ENCODE measurements around the gene DDX5.
"Not testable (repeated sequence)": the region's sequence is repeated elsewhere in the genome, so short reads cannot be mapped to it uniquely, and the experiment has no call there.

The DDX5 gene

GRCh38 chr17:64495300-64495699 lies 10.8 kb downstream of the DDX5 start:
- DNase-seq (ENCODE audit: insufficient read length, low spot score); FAIRE-seq: not testable (repeated sequence)

- FAIRE-seq (no peak), DNase-seq (ENCODE audit: insufficient read length, low spot score) (no peak)
Observed at GRCh38 chr17:64494121-64494520, 12.0 kb downstream of the DDX5 start.

DNA sequence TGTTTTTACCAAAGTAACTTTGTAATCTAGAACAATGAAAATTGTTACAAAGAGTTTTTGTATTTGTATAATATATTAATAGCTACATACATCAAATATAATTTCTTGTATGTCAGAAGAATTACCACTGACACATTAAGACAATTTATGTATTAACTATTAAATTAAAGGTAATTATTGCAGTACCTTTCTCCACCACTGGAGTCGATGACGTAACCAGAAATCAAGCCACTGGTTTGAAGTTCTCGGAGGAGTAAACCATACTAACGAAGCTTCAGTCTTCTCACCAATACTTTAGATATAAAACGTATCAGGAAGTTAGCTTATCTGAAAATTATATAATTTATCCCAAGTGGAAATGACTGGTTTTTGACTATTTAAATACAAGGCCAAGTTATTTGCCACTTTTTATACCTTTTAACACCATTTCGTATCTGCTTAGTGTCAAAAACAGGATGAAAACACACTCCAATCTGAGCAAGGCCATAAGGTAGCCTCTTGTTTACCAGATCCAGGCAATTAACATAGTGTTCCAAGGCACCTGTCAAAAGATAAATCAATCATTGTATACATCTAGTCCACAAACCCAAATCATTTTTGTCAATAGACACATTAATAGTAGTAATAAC lies 13.5 kb downstream of the DDX5 start:
- no peak for FAIRE-seq
- no peak for DNase-seq (ENCODE audit: insufficient read length, low spot score)

DNA sequence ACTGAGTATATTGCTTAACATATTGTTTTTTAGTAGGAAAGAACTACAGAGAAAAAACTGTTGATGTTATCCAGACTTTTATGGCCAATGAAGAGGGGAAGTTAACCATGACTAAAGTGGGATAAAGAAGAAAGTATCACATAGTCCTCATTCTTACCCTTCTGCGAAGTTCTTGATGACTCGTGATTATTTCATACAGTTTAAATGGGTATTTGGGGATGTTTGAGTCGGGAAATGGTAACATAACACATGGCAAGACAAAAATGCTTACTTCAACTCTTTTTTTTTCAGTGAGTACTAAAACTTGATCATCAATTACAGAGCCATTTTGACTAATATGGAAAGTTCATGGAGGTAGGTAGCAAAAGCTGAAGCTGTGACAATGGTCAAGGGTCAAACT lies 14.1 kb downstream of the DDX5 start:
- DNase-seq (ENCODE audit: insufficient read length, low spot score) = no peak
- no peak for FAIRE-seq

- FAIRE-seq = no peak
- DNase-seq (ENCODE audit: insufficient read length, low spot score) = no peak
Observed at GRCh38 chr17:64491034-64491860, 14.8 kb downstream of the DDX5 start.

DNA sequence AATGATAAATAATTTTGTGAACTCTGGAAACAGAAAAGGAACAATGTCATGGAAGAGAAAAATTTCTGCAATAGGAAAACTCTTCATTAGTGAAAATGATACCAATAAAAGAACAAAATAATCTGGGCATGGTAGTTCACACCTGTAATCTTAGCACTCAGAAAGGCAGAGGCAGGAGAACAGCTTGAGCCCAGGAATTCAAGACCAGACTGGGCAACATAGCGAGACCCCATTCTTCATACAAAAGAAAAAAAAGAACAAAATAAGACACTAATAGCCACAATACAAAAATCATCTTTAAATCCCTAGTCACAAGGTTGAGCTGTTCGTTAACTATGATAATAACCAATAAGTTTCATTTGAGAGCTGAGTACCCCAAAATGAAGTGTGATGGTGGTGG lies 17.8 kb downstream of the DDX5 start:
- no peak for FAIRE-seq
- no peak for DNase-seq (ENCODE audit: insufficient read length, low spot score)

- DNase-seq (ENCODE audit: insufficient read length, low spot score) (no peak), FAIRE-seq (no peak)
Observed at GRCh38 chr17:64484380-64484779, 21.7 kb downstream of the DDX5 start.

DNA sequence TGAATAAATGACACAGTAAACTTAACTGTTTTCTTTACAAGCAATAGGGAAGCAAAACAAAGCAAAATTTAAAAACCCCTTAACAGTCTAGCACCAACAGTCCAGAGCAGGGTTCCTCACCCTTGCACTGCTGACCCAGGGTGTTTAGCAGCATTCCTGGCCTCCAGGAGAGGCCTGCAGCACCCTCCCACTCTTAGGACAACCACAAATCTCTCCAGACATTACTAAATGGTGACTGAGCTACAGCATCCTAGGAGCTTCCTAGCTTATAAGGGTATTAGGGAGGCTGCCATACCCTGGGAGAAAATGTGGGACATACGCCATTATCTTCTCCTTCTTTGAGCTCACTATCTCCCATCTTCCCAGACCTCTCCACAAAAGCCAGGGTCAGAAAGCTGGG lies 25.1 kb downstream of the DDX5 start:
- DNase-seq (ENCODE audit: insufficient read length, low spot score) (no peak), FAIRE-seq (no peak)

DNA sequence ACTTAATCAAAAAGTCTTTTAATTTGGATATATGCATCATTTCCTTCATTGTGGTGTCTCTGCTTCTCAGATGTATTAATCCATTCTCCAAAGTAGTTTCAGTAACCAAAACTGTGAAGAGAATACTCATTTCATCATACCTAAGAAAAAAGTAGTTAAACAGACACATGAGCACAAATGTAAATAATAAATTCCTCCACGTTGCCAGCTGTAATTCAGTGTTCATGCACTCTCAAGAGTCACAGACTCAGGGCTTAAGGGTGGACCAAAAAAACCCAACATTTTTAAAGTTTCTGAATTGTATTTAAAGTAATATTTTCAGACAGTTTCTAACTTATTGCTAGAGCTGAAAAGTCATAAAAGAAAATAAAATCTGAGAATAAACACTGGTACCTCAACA lies 28.2 kb downstream of the DDX5 start:
- DNase-seq (ENCODE audit: insufficient read length, low spot score) (no peak), FAIRE-seq (no peak)

- no peak for DNase-seq (ENCODE audit: insufficient read length, low spot score)
- no peak for FAIRE-seq
Observed at GRCh38 chr17:64472564-64472963, 33.5 kb downstream of the DDX5 start.

- FAIRE-seq = no peak
- DNase-seq (ENCODE audit: insufficient read length, low spot score) = no peak
Observed at GRCh38 chr17:64471440-64471839, 34.6 kb downstream of the DDX5 start.

DNA sequence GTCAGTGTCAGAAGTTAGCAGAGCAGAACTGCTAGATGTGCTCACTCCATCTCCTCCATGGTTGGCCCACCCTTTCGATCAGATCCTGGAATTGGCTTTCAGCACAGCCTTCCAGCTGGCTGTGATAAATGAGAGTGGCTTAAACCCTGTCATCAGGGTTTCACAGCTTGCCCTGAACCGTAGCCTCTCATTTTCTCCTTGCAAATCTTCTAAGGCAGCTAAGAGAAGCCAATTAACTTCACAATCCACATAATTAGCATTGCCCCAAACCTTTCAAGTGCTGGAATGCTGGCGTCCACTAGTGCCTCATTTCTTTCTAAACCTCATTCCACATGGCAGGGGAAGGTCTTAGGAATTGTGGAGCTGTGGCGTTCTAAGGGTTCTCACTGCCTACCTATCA lies 35.5 kb downstream of the DDX5 start:
- DNase-seq (ENCODE audit: insufficient read length, low spot score) = no peak
- no peak for FAIRE-seq

DNA sequence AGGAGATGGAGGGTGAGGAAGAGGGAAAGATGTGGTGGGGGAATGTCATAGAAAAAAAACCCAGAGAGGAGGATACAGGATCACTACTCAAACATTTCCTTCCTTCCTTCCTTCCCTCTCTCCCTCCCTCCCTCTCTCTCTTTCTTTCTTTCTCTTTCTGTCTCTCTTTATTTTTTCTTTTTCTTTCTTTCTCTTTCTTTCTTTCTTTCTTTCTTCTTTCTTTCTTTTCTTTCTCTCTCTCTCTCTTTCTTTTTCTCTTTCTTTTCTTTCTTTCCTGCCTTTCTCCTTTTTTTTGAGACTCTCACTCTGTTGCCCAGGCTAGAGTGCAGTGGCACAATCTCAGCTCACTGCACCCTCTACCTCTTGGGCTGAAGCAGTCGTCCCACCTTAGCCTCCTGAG lies 39.3 kb downstream of the DDX5 start:
- not testable (repeated sequence) for DNase-seq (ENCODE audit: insufficient read length, low spot score); FAIRE-seq

GRCh38 chr17:64466019-64466735 lies 39.9 kb downstream of the DDX5 start:
- no peak for DNase-seq (ENCODE audit: insufficient read length, low spot score)

DNA sequence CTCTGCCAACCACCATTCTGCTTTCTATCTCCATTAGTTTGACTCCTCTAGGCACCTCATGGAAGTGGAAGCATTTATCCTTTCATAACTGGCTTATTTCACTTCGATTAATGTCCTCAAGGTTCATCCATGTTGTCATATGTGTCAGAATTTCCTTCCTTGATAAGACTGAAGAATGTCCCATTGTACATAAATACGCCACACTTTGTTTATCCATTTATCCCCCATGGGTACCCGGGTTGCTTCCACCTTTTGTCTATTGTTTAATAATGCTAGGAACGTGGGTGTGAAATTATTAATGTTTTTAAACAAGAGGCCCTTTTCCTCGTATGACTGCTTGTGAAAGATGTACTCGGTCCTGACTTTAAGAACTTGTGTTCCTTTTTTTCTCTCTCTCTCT lies 44.3 kb downstream of the DDX5 start:
- no peak for DNase-seq (ENCODE audit: insufficient read length, low spot score)
- no peak for FAIRE-seq

More at GRCh38 chr17:64466019-64466735, 39.9 kb downstream of the DDX5 start:
- no peak for FAIRE-seq

DNA sequence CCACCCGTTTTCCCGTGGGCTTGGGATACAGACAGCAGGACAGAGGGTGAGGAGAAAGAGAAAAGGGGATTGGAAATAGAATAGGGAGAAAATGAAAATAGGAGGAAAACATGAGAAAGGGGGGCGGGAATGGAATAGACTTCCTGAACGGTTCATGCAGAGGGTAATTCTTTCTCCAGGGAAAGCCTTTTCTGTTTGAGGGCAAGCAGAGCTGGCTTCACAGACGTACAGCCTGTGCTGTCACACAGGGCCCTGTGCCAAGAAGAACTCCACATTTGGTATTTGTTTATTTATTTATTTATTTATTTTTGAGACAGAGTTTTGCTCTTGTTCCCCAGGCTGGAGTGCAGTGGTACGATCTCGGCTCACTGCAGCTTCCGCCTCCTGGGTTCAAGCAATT lies 45.1 kb downstream of the DDX5 start:
- DNase-seq (ENCODE audit: insufficient read length, low spot score) (no peak), FAIRE-seq (no peak)

DNA sequence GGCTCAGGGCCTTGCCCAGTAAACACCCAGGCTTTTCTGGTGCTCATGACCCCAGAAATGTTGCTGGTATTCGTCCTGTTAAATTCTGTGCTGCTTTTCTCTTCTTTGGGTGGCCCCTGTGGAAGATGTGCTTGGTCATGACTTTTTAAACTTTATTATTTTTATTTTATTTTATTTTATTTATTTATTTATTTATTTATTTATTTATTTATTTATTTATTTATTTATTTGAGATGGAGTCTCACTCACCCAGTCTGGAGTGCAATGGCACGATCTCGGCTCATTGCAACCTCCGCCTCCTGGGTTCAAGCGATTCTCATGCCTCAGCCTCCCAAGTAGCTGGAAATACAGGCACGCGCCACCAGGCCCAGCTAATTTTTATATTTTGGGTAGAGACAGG lies 46.3 kb downstream of the DDX5 start:
- not testable (repeated sequence) for FAIRE-seq; DNase-seq (ENCODE audit: insufficient read length, low spot score)

GRCh38 chr17:64459284-64459747 lies 46.8 kb downstream of the DDX5 start:
- DNase-seq (ENCODE audit: insufficient read length, low spot score) = no peak
- FAIRE-seq = no peak

DNA sequence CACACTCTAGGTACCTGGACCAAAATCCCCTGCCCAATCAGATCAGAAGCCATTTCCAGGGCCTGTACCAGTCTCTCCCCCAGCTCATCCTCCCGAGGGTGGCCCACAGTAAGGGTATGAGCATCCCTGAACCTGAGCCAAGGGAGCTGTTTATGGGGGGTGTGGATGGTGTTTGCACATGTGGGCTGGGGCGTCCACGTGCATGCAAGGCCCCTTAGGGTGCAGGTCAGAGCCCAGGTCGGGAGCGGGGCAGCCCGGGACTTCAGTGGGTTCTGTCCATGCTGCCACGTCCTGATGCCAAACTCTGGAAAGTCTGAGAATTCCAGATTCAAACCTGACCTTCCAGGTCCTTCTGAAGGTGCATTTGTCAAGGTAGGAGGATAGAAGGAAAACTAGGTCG lies 47.3 kb downstream of the DDX5 start:
- DNase-seq (ENCODE audit: insufficient read length, low spot score) (no peak), FAIRE-seq (no peak)

- DNase-seq (ENCODE audit: insufficient read length, low spot score) (no peak), FAIRE-seq (no peak)
Observed at GRCh38 chr17:64457156-64457555, 48.9 kb downstream of the DDX5 start.

All from GM19239 (cell line).